HUDEP-2 (cell line): Measurements from ENCODE around the gene HRC.
"Not testable (repeated sequence)": the region's sequence is repeated elsewhere in the genome, so short reads cannot be mapped to it uniquely, and the experiment has no call there.

Experiments
- DNase-seq, 76 experiments: peaks; one replicate each; lab custom pipeline; 2025; ENCODE audit not compliant: unreplicated experiment in 76 of 76; lab: John Stamatoyannopoulos, UW

The HRC gene

DNA sequence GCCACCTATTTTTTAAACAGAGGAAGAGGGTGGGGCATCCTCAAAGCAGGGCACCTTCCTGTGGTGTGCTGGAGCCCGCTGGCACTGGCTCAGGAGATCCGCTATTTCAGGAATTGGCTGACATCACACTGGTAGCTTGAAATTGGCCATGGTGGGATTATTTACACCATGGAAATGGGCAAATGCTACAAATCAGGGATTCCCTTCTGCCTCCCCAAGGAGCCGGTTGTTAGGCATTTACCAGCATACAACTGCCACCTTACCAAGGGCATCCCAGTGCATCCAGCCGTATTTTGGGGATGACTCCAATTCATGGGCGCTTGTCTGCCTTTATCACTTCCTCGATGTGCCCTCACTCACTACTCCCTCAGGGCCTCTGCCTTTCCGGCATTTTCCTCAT lies 14.2 kb downstream of the HRC start:
- DNase-seq = no peak

DNA sequence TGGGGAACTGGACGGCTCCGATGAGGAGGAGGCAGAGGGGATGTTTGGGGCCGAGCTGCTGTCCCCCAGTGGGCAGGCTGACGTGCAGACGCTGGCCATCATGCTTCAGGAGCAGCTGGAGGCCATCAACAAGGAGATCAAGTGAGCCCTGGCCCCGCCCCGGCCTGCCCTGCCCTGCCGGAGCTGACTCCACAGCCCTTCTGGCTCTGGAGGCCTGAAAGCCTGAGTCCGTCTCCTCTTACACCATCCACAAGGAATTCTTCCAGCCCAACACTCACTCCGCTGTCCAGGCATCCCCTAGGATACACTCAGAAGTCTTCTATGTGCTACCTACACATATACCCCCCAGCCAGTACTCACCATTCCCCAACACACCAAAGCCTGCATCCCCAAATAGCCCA lies 18.4 kb downstream of the HRC start:
- DNase-seq = no peak

DNA sequence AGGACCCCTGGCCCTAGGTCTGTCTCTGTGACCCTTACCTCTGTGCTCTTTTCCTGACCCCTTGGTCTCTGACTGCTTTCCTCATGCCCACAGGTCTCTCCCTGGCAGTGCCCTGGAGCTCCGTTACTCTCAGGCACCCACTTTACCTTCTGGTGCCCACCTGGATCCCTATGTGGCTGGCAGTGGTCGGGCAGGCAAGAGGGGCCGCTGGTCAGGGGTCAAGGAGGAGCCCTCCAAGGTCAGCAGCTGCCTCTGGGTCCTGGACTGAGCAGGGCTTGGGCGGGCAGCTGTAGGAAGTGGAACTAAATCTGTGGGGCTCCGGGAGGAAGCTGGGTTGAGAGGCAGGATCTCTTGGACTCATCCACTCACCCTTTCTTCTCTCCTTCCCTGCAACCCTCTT lies 19.5 kb downstream of the HRC start:
- no peak for DNase-seq

DNA sequence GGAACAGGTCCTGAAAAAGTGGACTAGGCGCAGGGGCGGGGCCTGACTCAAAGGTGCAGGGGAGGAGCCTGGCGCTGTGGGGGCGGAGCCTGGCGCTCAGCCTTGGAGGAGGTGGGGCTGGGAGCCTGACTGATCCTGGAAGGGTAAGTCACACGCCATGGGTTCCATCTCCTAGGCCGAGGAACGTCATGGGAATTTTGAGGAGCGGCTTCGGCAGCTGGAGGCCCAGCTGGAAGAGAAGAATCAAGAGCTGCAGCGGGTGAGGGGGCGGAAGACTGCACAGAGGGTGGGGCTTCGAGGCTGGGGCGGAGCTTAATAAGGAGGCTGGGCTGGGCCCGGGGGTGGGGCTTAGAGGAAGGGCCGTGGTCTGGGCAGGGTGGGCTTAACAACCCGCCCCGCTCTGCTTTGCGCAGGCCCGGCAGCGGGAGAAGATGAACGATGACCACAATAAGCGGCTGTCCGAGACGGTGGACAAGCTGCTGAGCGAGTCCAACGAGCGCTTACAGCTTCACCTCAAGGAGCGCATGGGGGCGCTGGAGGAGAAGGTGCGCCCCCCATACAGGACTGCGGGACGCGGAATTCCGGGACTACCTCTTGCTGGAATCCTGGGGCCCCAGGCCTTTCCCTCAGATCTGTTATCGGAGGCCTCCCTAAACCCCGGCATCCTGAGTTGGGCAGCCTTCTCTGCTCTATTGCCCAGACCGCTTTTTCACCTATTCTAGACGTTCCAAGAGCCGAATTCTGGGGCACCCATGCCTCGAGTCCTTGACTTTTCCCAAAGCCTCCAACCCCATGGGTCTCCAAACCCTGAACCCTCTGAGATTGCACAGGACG lies 21.4 kb downstream of the HRC start:
- peak in 30 of 76 experiments; percentile 16 to 61 (median 36) for DNase-seq

DNA sequence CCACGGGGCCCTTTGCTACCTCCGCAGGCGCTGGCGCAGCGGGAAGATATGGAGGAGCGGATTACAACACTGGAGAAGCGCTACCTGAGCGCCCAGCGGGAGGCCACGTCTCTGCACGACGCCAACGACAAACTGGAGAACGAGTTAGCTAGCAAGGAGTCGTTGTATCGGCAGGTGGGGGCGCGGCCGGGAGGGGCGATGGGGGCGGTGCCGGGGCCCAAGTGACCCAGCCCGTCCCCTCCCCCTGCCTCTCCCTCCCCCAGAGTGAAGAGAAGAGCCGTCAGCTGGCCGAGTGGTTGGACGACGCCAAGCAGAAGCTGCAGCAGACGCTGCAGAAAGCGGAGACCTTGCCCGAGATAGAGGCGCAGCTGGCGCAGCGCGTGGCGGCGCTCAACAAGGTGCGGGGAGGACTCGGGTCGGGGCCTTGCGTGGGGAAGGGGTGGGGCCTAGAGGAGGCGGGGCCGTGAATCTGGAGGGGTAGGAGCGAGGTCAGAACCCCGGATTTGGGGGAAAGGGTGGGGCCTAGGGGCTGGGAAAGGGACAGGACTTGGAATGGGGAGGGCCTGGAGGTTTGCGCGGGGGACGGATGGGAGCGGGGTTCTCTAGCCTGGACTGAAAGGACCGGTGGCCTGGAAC lies 22.1 kb downstream of the HRC start:
- DNase-seq = no peak

DNA sequence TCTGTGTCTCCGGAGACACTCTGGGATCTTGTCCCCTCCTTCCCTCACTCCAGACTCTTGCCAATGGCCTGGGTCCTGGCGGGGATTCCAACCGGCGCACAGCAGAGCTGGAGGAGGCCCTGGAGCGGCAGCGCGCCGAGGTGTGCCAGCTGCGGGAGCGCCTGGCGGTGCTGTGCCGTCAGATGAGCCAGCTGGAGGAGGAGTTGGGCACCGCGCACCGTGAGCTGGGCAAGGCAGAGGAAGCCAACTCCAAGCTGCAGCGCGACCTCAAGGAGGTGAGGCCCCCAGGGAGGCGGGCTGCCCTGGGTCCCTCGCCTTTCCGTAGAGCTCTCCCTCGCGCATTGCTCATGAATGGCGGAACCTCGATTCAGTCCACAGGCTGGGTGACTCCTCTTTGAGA lies 24.9 kb downstream of the HRC start:
- DNase-seq = no peak

DNA sequence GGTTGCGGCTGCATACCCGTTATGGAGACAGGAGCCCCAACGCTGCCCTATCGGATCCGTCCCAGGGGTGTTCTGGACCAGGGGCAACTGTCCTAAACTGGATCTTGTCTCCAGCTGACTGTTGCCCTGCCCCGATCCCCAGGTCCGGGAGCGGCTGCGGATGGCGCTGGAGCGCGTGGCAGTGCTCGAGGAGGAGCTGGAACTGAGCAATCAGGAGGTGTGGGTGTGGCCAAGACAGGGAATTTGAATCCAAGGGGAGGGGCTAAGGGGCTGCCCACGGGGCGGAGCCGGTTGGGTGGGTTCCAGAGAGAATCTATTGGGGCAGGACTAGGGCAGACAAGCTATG lies 26.0 kb downstream of the HRC start:
- DNase-seq = peak in 12 of 76 experiments; percentile 8 to 47 (median 28)

DNA sequence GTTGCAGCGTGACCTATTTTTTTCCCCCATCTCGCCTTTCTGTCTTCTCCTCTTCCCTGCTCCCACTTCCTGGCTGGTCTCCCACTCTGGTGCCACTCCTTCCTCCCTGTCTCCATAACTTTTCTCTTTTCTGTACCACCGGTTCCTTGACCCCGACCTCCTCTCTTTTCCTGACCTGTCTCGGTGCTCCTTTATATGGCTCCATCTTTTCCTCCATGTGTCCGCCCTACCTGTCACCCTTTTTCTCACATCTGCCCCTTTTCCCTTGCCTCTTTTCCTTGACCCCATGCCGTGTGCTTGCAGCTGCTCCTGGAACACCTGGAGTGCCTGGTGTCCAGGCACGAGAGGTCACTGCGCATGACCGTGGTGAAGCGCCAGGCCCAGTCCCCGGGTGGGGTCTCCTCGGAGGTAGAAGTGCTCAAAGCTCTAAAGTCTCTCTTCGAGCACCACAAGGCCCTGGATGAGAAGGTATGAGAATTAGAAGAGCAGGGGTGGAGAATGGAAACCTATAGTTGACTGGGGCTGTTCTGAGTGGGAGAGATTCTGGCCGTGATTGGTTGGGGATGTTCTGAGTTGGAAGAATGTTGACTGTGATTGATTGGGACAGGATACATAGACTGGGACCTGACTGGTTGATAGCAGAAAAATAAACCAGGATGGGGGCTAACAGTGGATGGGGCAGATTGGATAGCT lies 26.5 kb downstream of the HRC start:
- DNase-seq = no peak

DNA sequence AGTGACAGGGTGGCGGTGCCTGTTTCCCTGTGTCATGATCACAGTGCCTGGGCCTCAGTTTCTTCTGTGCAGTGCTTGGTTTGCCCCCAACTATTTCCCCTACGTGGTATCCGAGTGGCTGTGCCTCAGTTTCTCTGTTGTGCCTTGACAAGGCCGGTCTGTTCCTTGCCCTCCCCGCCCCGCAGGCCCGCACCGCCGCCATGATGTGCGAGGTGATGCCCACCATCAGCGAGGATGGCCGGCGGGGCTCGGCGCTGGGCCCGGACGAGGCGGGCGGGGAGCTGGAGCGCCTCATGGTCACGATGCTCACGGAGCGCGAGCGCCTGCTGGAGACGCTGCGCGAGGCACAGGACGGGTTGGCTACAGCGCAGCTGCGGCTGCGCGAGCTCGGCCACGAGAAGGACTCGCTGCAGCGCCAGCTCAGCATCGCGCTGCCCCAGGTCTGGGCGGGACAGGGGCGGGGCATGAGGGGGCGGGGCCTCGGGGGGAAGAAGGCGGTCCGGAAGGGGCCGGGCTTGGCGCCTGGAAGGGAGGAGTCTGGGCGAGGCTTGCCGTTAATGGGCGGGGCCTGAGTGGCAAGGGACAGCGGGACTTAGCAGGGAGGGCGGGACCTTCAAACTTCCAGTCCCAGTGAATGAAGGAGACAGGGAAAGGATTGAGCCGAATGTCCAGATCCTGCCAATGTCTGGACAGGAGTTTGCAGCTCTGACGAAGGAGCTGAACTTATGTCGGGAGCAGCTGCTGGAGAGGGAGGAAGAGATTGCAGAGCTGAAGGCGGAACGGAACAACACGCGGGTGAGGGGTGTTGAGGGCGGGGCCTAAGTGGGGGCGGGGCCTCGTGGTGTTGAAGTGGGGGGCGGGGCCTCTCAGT lies 27.3 kb downstream of the HRC start:
- DNase-seq = peak in 75 of 76 experiments; percentile 76 to 100 (median 98)

DNA sequence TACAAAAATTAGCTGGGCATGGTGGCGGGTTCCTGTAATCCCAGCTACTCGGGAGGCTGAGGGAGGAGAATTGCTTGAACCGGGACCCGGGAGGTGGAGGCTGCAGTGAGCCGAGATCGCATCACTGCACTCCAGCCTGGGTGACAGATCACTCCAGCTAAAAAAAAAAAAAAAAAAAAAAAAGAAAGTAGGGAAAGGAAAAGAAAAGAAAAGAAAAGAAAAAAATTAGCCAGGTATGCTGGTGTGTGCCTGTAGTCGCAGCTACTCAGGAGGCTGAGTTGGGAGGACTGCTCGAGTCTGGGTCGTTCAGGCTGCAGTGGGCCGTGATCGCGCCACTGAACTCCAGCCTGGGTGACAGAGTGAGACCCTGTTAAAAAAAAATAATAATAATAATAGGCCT lies 28.0 kb downstream of the HRC start:
- not testable (repeated sequence) for DNase-seq

DNA sequence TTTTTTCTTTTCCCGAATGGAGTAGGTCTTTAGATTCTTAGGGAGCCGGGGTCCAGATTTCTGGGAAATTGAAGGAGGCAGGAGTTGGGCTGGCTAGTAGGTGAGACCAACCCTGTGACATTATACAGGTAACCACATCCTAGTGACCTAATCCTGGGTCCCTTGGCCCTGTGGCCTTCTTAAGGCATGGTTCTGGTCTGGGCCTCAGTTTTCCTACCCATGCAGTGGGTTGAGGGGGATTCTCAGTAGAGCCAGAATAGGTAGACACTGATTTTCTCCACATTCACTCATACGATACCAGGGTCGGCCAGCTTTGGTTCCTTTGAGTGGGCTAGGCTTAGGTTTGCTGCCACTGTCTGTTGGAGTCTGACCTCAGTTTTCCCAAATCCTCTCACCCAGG lies 28.6 kb downstream of the HRC start:
- DNase-seq = no peak

DNA sequence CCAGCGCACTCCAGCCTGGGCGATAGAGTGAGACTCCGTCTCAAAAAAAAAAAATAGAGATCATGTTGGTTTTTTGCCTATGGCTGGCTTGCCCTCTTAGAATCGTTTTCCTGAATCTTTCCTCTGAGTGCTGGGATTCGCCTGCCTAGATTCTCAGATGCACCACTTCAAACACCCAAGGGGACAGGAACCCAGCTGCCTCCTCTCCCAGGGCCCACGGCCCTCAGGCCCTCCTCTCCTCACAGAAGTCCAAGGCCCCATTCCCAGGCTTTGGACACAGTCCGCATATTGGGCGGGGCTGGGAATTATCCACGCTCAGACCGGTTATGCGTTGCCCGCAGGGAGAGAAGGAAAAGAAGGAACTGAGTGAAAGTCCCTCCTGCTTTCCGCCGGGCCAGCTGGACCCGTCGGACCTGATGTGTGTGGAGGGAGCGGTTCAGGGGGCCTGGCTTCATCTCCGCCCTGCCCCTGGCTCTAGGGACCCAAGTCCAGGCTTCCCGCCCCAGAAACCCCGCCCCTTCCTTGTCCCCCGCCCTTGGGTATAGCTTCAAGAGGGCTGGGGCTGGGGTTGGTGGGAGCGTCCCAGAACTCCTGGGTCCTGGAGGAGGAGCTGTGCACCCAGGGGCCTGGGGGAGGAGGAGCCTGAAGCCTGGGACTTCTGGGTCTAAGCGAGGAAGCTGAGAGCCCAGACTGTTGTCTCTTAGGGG lies 30.0 kb downstream of the HRC start:
- no peak for DNase-seq

DNA sequence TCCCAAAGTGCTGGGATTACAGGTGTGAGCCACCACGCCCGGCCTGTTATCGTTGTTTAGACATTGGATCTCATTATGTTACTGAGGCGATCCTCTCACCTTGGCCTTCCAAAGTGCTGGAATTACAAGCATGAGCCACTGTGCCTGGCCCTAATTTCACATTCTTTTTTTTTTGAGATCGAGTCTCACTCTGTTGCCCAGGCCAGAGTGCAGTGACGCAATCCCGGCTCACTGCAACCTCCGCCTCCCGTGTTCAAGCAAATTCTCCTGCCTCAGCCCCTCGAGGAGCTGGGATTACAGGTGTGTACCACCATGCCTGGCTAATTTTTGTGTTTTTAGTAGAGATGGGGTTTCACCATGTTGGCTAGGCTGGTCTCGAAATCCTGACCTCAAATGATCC lies 31.9 kb downstream of the HRC start:
- not testable (repeated sequence) for DNase-seq

DNA sequence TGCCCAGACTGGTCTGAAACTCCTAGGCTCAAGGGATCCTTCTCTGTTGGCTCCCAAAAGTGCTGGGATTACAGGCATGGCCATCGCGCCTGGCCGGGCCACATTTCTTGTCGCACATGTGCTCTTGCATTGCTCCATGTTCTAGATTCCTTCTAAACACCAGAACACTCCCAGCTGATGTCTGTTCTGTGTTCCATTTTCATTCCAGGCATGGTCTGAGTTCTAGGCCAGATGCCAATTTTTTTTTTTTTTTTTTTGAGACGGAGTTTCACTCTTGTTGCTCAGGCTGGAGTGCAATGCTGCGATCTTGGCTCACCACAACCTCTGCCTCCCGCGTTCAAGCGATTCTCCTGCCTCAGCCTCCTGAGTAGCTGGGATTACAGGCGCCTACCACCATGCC lies 33.4 kb downstream of the HRC start:
- DNase-seq = peak in 5 of 76 experiments; percentile 21 to 38 (median 25)

DNA sequence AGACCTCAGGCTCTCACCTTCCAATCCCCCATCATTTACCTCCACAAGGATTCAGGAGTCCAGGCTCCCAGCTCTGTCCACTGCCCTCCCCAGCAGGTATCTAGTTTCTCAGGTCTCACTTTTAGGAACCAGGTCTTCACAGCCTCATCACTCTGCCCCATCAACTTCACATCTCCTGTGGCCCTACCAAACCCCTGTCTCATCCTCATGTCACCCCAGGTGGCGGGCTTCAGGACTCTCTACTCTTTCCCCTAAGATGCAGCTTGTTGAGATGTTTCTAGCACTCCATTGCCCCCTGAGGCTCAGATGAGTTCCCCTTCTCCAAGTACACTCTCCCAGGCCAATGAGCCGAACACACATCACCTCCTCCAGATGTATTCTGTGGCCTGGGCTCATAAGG lies 34.3 kb downstream of the HRC start:
- DNase-seq = no peak

DNA sequence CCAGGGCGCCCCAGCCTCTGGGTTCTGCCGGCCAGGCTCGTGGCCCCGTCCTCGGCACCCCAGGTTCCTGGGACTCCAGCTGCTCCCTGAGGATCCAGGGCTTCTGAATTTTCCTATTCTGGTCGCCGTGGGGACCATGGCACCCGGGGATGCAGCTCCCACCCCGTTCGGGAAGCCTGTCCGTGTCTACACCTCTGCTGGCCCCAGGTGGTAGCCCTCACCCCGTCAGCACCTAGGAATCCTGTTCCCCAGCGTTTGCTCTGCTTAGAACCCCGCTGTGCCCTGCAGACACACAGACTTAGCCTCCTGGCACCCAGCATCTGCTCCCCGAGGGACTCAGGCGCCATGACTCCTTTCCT lies 34.9 kb downstream of the HRC start:
- no peak for DNase-seq

DNA sequence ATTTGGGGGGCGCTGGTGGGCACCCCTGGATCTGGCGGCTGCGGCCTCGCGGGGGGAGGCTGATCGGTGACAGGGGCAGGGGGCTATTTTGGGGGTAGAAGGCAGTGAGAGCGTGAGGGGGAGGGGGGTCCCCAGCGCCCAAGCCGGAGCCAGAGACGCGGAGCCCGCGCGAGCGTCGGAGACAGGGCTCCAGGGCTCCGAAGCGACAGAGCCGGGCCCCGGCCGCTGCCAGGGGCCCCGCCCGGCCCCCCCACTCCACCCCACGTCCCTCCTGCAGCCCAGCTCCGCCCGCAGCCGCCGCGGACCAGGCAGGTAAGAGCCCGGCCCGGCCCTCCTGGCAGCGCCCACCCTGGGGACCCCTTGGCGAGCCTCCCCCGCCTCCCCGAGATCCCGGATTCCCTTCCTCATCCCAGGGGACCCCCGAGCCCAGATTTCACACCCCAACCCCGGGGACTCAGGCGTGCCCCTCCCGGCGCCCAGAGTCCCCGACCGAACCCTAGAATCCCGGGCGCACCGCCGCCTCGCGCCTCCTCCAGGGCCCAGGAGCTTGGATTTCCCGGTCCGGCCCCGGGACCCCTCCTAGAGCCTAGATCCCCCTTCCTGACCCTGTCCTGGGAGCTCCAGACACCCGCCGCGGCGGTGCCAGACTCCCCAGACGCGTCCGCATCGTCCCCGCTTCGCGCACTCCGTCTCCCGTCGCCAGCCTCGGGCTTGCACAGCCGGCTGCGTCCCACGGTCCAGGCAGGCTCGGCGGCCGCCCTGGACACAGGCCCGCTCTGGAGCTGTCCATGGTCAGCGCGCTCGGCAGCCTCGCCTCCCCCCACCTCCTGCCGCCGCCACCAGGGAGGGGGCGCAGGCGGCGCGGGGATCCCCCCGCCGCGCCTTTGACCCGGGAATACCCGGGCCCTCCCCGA lies 35.5 kb downstream of the HRC start, which contains the start of gene PPFIA3:
TSS of gene PPFIA3 (plus strand) at position 134 of the 914 bp plus-strand sequence. CDS start 8,330 bp downstream, outside the sequence.
- peak in 12 of 76 experiments; percentile 11 to 44 (median 21) for DNase-seq

DNA sequence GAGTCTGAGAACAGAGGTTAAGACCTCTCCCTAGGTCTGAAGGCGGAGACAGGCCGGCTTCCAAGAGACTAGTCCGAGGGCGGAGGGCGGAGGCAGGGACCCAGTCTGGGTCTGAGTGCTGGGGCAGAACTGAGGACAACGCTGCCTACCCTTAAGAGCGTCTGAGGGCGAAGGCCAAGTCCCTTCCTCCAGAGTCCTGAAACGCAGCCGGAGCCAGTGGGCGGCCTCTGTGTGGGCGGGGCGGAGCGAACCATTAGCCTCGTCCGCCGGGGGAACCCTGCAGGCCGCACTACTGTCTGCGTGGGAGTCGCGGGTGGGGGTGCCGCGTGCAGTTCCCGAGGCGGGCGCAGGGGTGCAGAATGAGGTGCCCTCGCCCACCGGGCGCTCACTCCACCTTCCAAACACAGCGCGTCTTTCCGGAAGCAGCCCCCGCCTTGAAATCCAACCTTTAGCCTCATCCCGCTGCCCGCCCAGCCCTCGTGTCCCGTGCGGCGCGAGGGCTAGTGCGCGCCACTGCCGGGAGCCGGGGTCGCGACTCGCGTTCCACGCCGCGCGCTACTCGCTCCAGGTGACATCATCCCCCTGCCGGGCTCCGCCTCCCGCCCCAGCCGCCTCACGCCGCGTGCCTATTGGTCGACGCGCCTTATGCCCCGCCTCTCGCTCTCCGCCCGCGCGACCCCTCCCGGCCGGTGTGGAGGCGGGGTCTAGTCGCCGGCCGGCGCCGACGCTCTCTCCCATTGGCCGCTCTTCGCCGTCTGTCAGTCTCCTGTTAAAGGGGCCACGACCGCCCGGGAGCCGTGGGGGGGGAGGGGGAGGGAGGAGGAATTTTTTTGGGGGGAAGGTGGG lies 36.4 kb downstream of the HRC start, which contains the start of gene C19orf73:
TSS of gene C19orf73 (minus strand) at position 579 of the 846 bp plus-strand sequence. CDS start at position 458, 121 bp downstream.
- peak in 74 of 76 experiments; percentile 68 to 99 (median 96) for DNase-seq
